KOPT-K1 (cell line): Measurements from ENCODE around the gene KIAA1755.

Source experiments
- H3K27ac ChIP-seq: fragments of 200-600 bp; sonication (generic); 2 replicates; pipeline ENCODE4 v1.5.1; 2016; ENCODE audit warnings: antibody characterized with exemption, mild to moderate bottlenecking, low read depth, low read length; ENCODE audit not compliant: poor library complexity, severe bottlenecking
- H3K36me3 ChIP-seq: fragments of 200-600 bp; sonication (generic); 2 replicates; pipeline ENCODE4 v1.5.1; 2017; ENCODE audit warnings: antibody characterized with exemption, mild to moderate bottlenecking, low read length, moderate library complexity; ENCODE audit not compliant: insufficient read depth
- H3K9me3 ChIP-seq: fragments of 200-600 bp; sonication (generic); 2 replicates; pipeline ENCODE4 v1.5.1; 2017; ENCODE audit warnings: antibody characterized with exemption, low read length, mild to moderate bottlenecking; ENCODE audit not compliant: insufficient read depth, poor library complexity, severe bottlenecking

The KIAA1755 gene

GRCh38 chr20:38224531-38224930 lies 36.0 kb downstream of the KIAA1755 start:
- Histone ChIP-seq H3K36me3 (no peaks in the 10 kb centered on the region), H3K27ac (no peak overlapping the region), H3K9me3 (no peaks in the 10 kb centered on the region)

DNA sequence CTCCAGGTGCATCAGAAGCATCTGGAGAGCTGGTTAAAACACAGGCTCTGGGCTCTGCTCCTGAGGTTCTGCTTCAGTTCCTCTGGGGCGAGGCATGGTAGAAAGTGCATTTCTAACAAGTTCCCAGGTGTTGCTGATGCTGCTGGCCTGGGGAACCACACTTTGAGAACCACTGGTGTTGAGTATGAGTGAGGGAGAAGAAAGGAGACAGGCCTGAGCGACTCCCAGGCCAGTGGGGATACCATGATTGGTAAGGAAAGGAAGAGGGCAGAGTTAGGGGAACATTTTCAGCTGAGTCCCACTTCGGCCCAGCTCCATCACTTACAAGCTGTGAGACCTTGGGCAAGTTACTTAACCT lies 36.8 kb downstream of the KIAA1755 start:
- Histone ChIP-seq H3K27ac (no peak overlapping the region), H3K36me3 (no peaks in the 10 kb centered on the region), H3K9me3 (no peaks in the 10 kb centered on the region)

- no peaks in the 10 kb centered on the region for H3K36me3 ChIP-seq
- H3K27ac ChIP-seq, result no peak overlapping the region
- no peaks in the 10 kb centered on the region for H3K9me3 ChIP-seq
Measured at GRCh38 chr20:38222923-38223742, 37.4 kb downstream of the KIAA1755 start.

DNA sequence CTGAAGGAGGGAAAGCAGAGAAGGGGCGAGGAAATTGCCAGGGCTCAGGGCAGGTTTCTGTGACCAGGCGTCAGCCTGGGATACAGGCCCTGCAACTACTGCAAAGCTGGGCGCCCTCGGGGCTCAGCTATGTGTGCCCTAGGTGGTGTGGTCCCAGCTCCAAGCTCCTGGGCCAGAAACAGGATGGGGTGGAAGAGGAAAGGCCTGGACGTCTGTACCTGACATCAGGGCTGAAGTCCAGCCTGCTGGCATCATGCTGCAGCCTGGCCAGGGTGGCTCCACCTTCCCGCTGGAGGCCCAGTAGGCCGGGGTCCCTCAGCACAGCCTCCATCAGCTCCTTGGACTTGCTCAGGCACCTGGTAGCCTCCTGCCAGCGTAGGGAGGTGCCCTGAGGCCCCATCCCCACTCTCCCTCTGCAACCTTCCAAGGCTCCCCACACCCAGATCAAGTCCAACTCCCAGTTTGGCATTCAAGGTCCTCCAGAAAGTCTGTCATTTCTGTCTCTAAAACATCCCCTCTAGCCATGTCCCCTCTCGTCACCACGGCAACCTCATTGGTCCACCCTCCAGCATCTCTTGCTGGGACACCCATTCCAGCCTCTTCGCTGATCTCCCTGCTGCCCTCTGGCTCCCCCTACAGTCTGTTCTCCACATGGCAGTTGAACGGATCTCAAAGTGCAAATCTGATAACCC lies 38.2 kb downstream of the KIAA1755 start:
- no peaks in the 10 kb centered on the region for H3K9me3 ChIP-seq
- no peaks in the 10 kb centered on the region for H3K36me3 ChIP-seq
- no peak overlapping the region for H3K27ac ChIP-seq

- H3K9me3 ChIP-seq, result no peaks in the 10 kb centered on the region
- H3K27ac ChIP-seq, result no peak overlapping the region
- no peaks in the 10 kb centered on the region for H3K36me3 ChIP-seq
Measured at GRCh38 chr20:38221119-38221589, 39.4 kb downstream of the KIAA1755 start.

- Histone ChIP-seq H3K27ac (no peak overlapping the region), H3K36me3 (no peaks in the 10 kb centered on the region), H3K9me3 (no peaks in the 10 kb centered on the region)
Measured at GRCh38 chr20:38220587-38221118, 39.9 kb downstream of the KIAA1755 start.

- Histone ChIP-seq H3K36me3 (no peaks in the 10 kb centered on the region), H3K27ac (no peak overlapping the region), H3K9me3 (no peaks in the 10 kb centered on the region)
Measured at GRCh38 chr20:38219006-38219950, 41.3 kb downstream of the KIAA1755 start.

GRCh38 chr20:38218566-38218885 lies 42.0 kb downstream of the KIAA1755 start:
- no peaks in the 10 kb centered on the region for H3K9me3 ChIP-seq
- no peak overlapping the region for H3K27ac ChIP-seq
- no peaks in the 10 kb centered on the region for H3K36me3 ChIP-seq

DNA sequence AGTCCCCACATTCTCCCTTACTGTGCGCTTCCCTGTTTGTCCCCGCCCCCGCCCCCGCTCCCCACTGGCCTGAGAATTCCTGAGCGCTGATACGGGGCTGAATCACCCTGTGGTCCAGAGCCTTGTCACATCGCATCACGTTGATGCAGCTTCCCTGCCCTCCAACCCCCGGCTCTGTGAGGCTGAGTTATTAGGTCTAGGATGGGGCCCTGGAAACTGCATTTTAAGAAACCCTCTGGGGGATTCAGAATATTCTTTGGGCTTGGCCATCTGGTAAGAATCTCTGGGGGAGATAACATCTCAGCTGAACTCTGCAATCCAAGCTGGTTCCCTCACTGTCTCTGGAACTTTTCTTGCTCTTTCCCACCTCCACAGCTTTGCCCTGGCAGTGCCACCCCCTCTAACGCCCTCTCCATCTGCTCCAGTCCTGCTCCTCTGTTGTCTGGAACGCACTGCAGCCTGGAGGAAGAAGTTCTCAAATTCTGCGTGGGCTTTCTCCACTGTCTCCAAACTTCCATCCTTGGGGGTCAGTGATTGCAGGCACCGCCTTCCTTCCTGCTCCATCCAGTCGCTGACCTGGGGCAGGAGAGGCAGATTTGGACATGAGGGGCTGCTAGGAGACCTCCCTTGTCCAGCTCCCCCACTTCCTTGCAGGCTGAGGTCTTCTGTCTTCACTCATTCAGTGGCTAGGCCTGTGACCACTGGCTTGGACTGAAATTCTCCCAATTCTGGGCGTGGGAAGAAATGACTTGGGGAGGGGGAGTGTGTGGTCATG lies 42.6 kb downstream of the KIAA1755 start:
- no peaks in the 10 kb centered on the region for H3K36me3 ChIP-seq
- H3K27ac ChIP-seq, result no peak overlapping the region
- no peaks in the 10 kb centered on the region for H3K9me3 ChIP-seq

DNA sequence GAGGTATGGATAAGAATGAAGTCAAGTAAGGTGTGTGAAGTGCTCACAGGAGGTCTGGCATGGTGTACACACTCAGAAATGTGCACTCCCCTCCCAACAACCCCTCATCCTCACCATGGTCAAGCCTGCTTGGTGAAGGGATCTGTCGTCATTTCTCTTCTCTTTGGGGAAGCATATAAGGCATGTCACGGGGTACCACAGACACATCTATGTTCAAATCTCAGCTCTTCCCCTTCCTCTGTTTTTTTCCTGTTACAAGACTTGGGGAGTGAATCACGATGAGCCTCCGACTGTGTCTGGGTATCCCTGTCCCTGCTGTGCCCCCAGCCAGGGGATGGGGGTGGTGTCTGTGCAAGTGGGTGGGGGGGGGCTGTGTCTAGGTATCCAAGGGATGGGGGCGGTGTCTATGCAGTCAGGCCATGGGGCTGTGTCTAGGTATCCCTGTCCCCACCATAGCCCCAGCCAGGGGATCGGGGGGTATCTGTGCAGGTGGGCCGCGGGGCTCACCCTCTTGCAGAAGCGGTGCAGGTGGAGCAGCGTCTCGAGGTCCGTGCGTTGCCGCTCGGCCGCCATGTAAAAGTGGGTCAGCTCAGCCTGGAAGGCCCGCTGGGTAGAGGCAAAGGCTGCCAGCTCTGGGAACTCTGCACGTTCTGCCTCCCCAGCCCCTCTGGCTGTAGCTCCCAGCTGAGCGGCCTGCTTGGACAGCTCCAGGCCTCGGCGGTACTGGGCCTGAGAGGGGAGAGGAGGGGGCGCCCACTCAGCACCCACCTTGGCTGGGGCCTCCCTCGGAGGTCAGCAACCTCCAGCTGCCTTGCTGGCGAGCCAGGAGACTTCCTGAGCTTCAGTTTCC lies 43.6 kb downstream of the KIAA1755 start:
- Histone ChIP-seq H3K27ac (no peak overlapping the region), H3K36me3 (no peaks in the 10 kb centered on the region), H3K9me3 (no peaks in the 10 kb centered on the region)

- H3K27ac ChIP-seq, result no peak overlapping the region
- no peaks in the 10 kb centered on the region for H3K36me3 ChIP-seq
Measured at GRCh38 chr20:38216201-38216600, 44.3 kb downstream of the KIAA1755 start.

GRCh38 chr20:38215194-38216182 lies 45.0 kb downstream of the KIAA1755 start:
- Histone ChIP-seq H3K9me3 (no peaks in the 10 kb centered on the region), H3K27ac (no peak overlapping the region), H3K36me3 (no peaks in the 10 kb centered on the region)

More at GRCh38 chr20:38216201-38216600, 44.3 kb downstream of the KIAA1755 start:
- H3K9me3 ChIP-seq, result no peaks in the 10 kb centered on the region
